ENCODE results near the gene PGPEP1.
"Not testable (repeated sequence)": the region's sequence is repeated elsewhere in the genome, so short reads cannot be mapped to it uniquely, and the experiment has no call there.

PGPEP1 gene

GRCh38 chr19:18363787-18364186, 23.4 kb downstream of the PGPEP1 start:
- Mint-ChIP-seq H3K4me3 (no peak overlapping the region), H3K36me3 (peaks cover 22% of the 10 kb centered on the region), H3K27ac (no peak overlapping the region), H3K9me3 (no peaks in the 10 kb centered on the region), H3K27me3 (no peaks in the 10 kb centered on the region), H3K4me1 (no peaks in the 10 kb centered on the region)

DNA sequence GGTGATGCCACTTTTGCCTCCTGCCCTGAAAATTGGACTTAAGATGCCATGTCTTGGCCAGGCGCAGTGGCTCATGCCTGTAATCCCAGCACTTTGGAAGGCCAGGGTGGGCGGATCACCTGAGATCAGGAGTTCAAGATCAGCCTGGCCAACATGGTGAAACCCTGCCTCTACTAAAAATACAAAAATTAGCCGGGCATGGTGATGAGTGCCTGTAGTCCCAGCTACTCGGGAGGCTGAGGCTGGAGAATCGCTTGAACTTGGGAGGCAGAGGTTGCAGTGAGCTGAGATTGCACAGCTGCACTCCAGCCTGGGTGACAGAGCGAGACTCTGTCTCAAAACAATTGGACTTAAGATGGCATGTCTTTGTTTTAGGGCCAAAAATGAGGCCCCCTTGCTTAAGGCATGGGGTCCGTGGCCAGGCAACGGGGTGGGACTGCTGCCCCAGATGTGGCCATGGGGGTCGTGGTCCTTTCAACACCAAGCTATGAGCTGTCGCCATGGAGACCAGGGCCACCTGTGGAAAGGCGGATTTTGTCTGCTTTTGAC, 24.0 kb downstream of the PGPEP1 start:
- H3K36me3 Mint-ChIP-seq: peaks cover 19% of the 10 kb centered on the region
- not testable (repeated sequence) for H3K4me1 Mint-ChIP-seq, H3K27ac Mint-ChIP-seq, H3K27me3 Mint-ChIP-seq, H3K9me3 Mint-ChIP-seq, H3K4me3 Mint-ChIP-seq

DNA sequence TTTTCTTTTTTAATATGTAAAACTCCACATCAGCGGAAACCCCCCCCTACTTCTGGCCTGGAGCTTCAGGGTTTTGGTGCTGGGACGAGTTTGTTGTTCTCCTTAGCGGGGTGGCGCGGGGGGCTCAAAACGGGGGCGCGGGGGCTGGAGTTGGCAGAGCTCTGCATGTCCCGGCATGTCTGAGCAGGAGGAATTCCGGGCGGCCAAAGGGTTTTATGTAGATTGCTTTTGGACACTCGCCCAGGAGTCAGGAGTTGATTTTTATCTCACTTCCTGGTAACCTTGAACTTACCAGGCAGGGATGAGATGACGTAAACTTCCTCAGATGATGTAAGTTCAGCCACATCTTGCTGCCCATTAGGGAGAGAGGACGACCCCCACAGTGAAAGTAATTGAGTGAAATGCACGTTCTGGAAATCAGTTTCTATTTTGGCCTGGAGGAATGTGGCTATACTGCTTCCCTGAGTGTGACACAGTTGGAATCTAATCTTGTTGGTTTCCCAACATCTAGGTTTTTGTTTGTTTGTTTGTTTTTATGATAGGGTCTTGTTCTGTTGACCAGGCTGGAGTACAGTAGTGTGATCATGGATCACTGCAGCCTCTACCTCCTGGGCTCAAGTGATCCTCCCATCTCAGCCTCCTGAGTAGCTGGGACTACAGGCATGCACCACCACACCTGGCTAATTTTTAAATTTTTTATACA, 24.6 kb downstream of the PGPEP1 start:
- no peaks in the 10 kb centered on the region for H3K27me3 Mint-ChIP-seq
- H3K36me3 Mint-ChIP-seq: peaks cover 14% of the 10 kb centered on the region
- no peak overlapping the region for H3K4me3 Mint-ChIP-seq
- no peaks in the 10 kb centered on the region for H3K9me3 Mint-ChIP-seq
- no peak overlapping the region for H3K27ac Mint-ChIP-seq
- H3K4me1 Mint-ChIP-seq: no peaks in the 10 kb centered on the region

DNA sequence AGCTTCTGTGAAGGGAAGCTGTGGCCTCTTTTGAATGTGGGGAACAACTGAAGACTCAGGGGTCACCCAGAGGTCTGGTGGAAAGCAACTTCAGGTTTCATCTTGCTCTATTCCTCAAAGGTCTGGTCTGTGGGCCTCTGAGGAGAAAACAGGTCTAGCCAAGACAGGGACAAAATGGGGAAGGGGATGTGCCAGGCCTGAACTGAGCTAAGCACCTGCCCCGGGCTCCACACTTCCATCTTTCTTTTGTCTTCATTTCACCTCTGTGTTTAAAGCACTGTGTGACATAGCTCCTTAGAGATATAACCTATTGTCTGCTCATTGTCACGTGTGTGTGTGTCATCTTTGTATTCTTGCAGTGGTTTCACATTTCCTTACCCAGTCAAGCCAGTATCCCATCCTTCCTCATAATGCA, 25.6 kb downstream of the PGPEP1 start:
- H3K27ac Mint-ChIP-seq: no peak overlapping the region
- H3K36me3 Mint-ChIP-seq: peaks cover 13% of the 10 kb centered on the region
- no peaks in the 10 kb centered on the region for H3K27me3 Mint-ChIP-seq
- H3K4me1 Mint-ChIP-seq: no peaks in the 10 kb centered on the region
- no peaks in the 10 kb centered on the region for H3K9me3 Mint-ChIP-seq
- H3K4me3 Mint-ChIP-seq: no peak overlapping the region

DNA sequence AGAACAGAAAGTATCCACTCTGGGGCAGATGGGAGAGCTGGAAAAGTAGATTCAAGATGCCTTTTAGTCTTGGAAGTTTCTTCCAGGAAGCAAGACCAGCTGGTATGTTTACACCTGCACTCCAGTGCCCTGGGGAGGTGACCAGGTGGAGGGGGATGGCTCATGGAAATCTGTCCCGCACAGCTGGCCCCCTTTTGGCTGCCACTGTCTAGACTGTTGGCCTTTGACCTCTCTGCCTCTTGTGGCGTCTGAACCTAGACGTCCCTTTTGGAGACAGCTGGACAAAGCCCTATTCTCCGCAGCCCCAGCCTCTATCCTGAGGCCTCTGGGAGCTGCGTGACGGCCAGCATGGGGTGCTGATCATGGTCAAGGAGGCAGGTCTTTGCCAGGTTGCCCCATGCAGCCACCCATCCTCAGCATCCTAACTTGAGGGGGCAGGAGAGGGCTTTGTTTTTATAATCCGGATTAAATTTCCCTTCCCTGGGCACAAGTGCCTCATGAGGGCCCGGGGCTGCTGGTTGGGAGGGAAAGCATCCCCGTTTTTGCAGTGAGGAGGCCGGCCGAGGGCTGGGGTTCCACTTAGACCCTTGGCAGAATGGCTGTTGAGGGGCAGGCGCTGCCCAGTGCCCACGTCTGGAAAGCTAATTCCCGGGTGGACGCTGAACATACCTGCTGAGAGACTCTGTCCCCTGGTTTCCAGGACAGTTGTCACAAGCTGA, 28.3 kb downstream of the PGPEP1 start:
- Mint-ChIP-seq H3K9me3 (no peaks in the 10 kb centered on the region), H3K36me3 (peaks cover 8% of the 10 kb centered on the region), H3K4me1 (peaks cover 3% of the 10 kb centered on the region)

DNA sequence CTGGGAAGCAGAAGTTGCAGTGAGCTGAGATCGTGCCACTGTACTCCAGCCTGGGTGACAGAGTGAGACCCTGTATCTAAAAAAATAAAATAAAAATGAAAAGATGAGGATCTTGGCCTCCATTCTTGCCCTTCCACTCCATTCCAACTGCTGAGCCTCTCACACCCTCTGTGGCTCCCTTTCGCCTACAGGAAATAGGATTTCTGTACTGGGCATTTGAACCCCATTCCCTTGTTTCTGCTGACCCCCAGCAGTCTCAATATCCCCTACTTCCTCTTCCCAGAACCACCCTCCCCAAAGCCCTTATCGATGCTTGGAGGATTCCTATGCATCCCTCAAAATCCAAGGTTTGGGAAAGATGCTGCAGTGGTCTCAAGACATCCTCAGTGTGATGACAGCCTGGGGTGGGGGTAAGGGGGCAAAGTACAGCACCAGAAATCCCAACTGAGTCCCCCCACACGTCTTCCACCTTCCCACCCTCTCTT, 33.1 kb downstream of the PGPEP1 start:
- Mint-ChIP-seq H3K4me3 (no peak overlapping the region), H3K27ac (no peak overlapping the region), H3K9me3 (no peaks in the 10 kb centered on the region), H3K27me3 (peaks cover 1% of the 10 kb centered on the region), H3K36me3 (no peaks in the 10 kb centered on the region), H3K4me1 (peaks cover 10% of the 10 kb centered on the region)

More for the DNA sequence above, 28.3 kb downstream of the PGPEP1 start:
- H3K4me3 Mint-ChIP-seq: no peak overlapping the region
- no peak overlapping the region for H3K27ac Mint-ChIP-seq
- no peaks in the 10 kb centered on the region for H3K27me3 Mint-ChIP-seq

DNA sequence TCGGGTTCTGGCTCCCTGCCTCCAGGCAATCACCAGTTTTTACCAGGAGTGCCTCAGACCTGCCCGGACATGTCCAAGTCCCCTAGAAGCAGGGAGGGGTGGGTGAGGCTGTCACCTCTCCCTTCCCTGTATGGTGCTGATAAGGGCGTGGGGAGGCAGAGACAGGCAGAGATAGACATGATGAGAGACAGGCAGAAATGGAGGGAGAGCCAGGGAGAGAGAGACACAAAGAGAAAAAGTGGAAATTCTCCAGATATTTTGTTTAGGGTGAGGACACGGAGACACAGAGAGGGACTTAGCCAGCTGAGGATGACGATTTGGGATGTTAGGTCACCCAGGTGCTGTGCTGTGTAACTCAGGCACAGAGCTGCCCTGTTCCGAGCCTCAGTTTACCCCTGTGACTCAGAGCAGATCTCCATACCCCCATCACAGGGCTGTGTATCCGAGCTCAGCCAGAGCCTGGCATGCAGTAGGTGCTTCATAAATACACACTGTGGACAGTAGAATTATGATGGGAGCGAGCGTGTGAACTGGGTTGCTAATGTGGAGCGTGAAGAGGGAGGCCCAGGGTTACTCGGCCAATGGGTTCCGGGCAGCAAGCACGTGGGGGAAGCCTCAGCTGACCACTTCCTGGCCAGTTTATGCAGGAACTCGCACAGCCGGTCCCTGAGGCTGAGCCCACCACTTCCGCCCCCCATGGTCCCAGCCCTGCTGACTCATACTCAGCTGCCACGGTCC, 33.7 kb downstream of the PGPEP1 start:
- Mint-ChIP-seq H3K4me3 (no peak overlapping the region), H3K27me3 (peaks cover 1% of the 10 kb centered on the region), H3K27ac (no peak overlapping the region), H3K36me3 (no peaks in the 10 kb centered on the region), H3K4me1 (peaks cover 10% of the 10 kb centered on the region), H3K9me3 (no peaks in the 10 kb centered on the region)

- Mint-ChIP-seq H3K9me3 (no peaks in the 10 kb centered on the region), H3K4me1 (peaks cover 10% of the 10 kb centered on the region), H3K4me3 (no peak overlapping the region), H3K27ac (no peak overlapping the region), H3K36me3 (no peaks in the 10 kb centered on the region), H3K27me3 (peaks cover 1% of the 10 kb centered on the region)
Observed at GRCh38 chr19:18377026-18377425, 36.6 kb downstream of the PGPEP1 start.

DNA sequence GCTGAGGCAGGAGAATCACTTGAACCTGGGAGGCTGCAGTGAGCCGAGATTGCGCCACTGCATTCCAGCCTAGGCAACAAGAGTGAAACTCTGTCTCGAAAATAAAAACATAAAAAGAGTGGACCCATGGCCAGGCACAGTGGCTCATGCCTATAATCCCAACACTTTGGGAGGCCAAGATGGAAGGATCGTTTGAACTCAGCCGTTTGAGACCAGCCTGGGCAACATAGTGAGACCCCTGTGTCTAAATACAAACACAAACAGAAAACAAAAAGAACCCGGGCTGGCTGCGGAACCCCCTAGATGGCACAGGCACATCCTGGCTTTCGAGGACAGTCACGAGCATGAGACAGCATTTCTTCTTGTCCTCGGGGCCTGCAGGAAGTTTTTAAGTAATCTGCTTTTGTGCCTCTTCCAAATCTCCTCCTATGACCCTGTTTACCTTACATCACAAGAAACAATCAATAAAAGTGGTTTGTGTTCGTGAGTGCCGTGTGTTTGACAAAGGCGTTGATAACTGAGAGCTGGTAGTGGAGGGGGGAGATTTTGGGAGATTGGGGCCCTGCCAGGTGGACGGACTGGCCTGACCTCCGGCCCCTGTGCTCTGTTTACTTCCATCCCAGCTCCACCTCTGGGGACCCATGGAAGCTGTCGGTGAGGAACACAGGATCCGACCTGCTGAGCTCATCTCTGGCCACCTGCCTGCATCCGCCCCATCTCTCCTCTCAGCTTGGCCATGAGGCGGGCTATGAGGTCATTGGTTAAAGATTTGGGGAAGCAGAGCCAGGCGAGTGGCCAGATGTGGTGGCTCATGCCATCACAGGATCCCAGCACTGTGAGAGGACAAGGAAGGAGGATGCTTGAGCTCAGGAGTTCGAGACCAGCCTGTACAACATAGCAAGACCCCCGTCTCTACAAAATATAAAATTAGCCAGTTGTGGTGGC, 39.7 kb downstream of the PGPEP1 start:
- Mint-ChIP-seq H3K9me3 (no peaks in the 10 kb centered on the region), H3K36me3 (no peaks in the 10 kb centered on the region), H3K4me1 (no peaks in the 10 kb centered on the region), H3K27me3 (peaks cover 6% of the 10 kb centered on the region), H3K27ac (no peak overlapping the region), H3K4me3 (no peak overlapping the region)

GRCh38 chr19:18380843-18381242, 40.4 kb downstream of the PGPEP1 start:
- Mint-ChIP-seq H3K27me3 (peaks cover 10% of the 10 kb centered on the region), H3K9me3 (no peaks in the 10 kb centered on the region), H3K36me3 (no peaks in the 10 kb centered on the region), H3K4me3 (no peak overlapping the region), H3K4me1 (no peaks in the 10 kb centered on the region), H3K27ac (no peak overlapping the region)

DNA sequence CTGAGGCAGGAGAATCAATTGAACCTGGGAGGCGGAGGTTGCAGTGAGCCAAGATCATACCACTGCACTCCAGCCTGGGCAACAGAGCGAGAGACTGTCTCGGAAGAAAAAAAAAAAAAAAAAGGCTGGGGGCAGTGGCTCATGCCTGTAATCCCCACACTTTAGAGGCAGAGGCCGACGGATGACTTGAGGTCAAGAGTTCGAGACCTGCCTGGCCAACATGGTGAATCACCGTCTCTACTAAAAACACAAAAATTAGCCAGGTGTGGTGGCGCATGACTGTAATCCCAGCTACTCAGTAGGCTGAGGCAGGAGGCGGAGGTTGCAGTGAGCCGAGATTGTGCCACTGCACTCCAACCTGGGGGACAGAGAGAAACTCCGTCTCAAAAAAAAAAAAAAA, 43.2 kb downstream of the PGPEP1 start:
- H3K4me3 Mint-ChIP-seq, H3K9me3 Mint-ChIP-seq, H3K36me3 Mint-ChIP-seq, H3K4me1 Mint-ChIP-seq, H3K27ac Mint-ChIP-seq: not testable (repeated sequence)
- peaks cover 14% of the 10 kb centered on the region for H3K27me3 Mint-ChIP-seq

- no peak overlapping the region for H3K27ac Mint-ChIP-seq
- H3K27me3 Mint-ChIP-seq: peaks cover 14% of the 10 kb centered on the region
- H3K4me3 Mint-ChIP-seq: no peak overlapping the region
- no peaks in the 10 kb centered on the region for H3K9me3 Mint-ChIP-seq
- H3K4me1 Mint-ChIP-seq: peaks cover 9% of the 10 kb centered on the region
- no peaks in the 10 kb centered on the region for H3K36me3 Mint-ChIP-seq
Observed at GRCh38 chr19:18384775-18385174, 44.4 kb downstream of the PGPEP1 start.

GRCh38 chr19:18385359-18385674, 44.9 kb downstream of the PGPEP1 start:
- Mint-ChIP-seq H3K27me3 (peaks cover 14% of the 10 kb centered on the region), H3K4me1 (peaks cover 9% of the 10 kb centered on the region), H3K27ac (no peak overlapping the region), H3K4me3 (no peak overlapping the region), H3K36me3 (no peaks in the 10 kb centered on the region), H3K9me3 (no peaks in the 10 kb centered on the region)

DNA sequence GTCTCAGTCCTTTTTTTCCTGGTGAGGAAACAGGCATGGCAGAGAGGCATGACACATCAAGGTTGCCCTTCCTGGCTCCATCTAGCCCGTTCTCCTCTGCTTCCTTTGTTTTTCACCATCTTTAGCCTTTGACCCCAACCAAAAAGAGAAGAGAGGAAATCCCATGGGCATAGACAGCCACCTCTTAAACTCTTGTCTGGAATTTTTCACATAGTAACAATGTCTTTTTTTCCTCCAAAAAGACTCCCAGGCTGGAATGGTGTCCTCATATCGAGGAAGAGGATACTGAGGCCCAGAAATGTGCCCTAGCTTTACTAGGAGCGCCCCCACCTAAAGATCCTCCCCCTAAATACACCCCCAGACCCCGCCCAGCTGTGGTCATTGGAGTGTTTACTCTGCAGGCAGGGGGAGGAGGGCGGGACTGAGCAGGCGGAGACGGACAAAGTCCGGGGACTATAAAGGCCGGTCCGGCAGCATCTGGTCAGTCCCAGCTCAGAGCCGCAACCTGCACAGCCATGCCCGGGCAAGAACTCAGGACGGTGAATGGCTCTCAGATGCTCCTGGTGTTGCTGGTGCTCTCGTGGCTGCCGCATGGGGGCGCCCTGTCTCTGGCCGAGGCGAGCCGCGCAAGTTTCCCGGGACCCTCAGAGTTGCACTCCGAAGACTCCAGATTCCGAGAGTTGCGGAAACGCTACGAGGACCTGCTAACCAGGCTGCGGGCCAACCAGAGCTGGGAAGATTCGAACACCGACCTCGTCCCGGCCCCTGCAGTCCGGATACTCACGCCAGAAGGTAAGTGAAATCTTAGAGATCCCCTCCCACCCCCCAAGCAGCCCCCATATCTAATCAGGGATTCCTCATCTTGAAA, 45.5 kb downstream of the PGPEP1 start, which contains the start of gene GDF15:
Gene GDF15 (plus strand): TSS at position 484 of the 868 bp plus-strand sequence. CDS start 32 bp downstream, at position 516.
- no peaks in the 10 kb centered on the region for H3K9me3 Mint-ChIP-seq
- H3K27ac Mint-ChIP-seq: no peak within 1 kb of the TSS
- H3K4me3 Mint-ChIP-seq: no peak within 1 kb of the TSS
- peaks cover 9% of the 10 kb centered on the region for H3K4me1 Mint-ChIP-seq
- peaks cover 17% of the 10 kb centered on the region for H3K27me3 Mint-ChIP-seq
- no peaks in the 10 kb centered on the region for H3K36me3 Mint-ChIP-seq
